Tibial artery (tissue), 4 donors: ENCODE measurements around the gene HNRNPF.
A peak's percentile ranks its signal among the peaks of the same experiment; 100 is the strongest.

Source experiments
- DNase-seq, 2 donors: peaks; one replicate each; pipeline ENCODE4 v3.0.0-alpha.2; 2019
- H3K27ac ChIP-seq, 2 donors: fragments of 200-600 bp; sonication (generic) in 1 of 2; 1 replicate in 1 of 2; 2 replicates in 1 of 2; pipeline ENCODE4 v1.5.1; 2018 to 2019; ENCODE audit warnings: mild to moderate bottlenecking in 1 of 2
- H3K27me3 ChIP-seq, 2 donors: fragments of 200-600 bp; sonication (generic) in 1 of 2; one replicate each; pipeline versions ENCODE4 v1.5.1 to v1.6.0; 2016 to 2019
- H3K36me3 ChIP-seq, 3 donors: fragments of 200-600 bp; sonication (generic) in 2 of 3; one replicate each; pipeline ENCODE4 v1.5.1; 2016 to 2019; ENCODE audit warnings: mild to moderate bottlenecking in 2 of 3
- H3K4me1 ChIP-seq, 4 donors: fragments of 200-600 bp; sonication (generic) in 2 of 4; 1 replicate in 3 of 4; 2 replicates in 1 of 4; pipeline ENCODE4 v1.5.1; 2016 to 2019
- H3K4me3 ChIP-seq, 2 donors: fragments of 200-600 bp; sonication (generic) in 1 of 2; 1 replicate in 1 of 2; 2 replicates in 1 of 2; pipeline ENCODE4 v1.5.1; 2018 to 2019; ENCODE audit warnings: mild to moderate bottlenecking in 2 of 2
- H3K9me3 ChIP-seq, 3 donors: fragments of 200-600 bp; sonication (generic) in 1 of 3; one replicate each; pipeline ENCODE4 v1.5.1; 2016 to 2019
- intact Hi-C: fragments of 100-400 bp; cut with DNase I; formaldehyde crosslinking; loops from one replicate; pipeline ENCODE4 v1.15.0; 2023; ENCODE audit warnings: low total_unique reads
- TF ChIP-seq, protein P1 (sequence below), 2 experiments: fragments of 200-600 bp in 1 of 2; fragments of 450-650 bp in 1 of 2; IDR thresholded peaks; one replicate each; pipeline ENCODE4 v1.5.1; 2017 to 2019; ENCODE audit warnings: antibody characterized with exemption in 2 of 2, mild to moderate bottlenecking in 1 of 2, moderate library complexity in 1 of 2

The HNRNPF gene

DNA sequence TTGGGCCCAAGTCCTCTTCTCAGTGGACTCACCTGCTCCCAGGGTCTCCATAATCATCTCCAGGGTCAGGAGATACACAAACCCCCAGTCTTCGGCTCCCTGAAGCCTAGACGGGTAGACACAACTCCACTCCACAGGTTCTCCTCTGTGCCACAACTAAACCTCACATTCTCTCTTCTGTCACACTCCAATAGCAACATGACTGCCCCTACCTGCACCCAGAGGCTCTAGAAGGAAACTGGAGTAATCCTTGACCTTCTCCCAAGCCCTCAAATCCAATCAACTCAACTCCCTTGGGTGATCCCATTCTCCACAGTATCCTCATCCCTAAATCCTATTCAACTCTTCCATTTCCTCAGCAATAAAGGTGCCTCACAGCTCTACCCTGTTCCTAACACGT, 16.2 kb downstream of the HNRNPF start:
- peaks cover 0 to 32% (median 18%) of the 10 kb centered on the region in 4 donors for H3K4me1 ChIP-seq
- H3K27ac ChIP-seq, result no peak overlapping the region

DNA sequence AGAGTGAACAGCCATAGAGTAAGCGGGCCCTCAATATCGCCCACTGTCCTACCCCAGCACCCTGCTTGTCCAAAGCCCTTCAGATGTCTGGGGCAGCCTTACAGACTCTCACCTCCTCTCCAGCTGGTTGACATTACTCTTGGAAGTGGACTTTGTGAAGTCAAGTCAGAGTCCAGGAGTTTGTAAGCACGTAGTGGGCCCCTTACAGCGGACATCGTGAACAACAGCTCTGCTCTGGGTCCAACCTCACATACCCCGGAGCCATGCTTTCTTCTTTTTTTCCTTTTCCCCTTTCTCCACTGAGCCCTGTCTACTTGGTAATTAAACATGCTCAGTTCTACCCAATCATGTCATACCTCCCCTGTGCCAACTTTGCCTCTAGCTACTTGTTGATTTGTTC, 17.5 kb downstream of the HNRNPF start:
- Histone ChIP-seq H3K27me3 (no peaks in the 10 kb centered on the region), H3K9me3 (no peaks in the 10 kb centered on the region), H3K27ac (no peak overlapping the region), H3K4me3 (no peak overlapping the region), H3K4me1 (peaks cover 0 to 28% (median 16%) of the 10 kb centered on the region in 4 donors), H3K36me3 (peaks cover 66 to 88% (median 72%) of the 10 kb centered on the region in 3 donors)
- TF ChIP-seq, protein P1, sequence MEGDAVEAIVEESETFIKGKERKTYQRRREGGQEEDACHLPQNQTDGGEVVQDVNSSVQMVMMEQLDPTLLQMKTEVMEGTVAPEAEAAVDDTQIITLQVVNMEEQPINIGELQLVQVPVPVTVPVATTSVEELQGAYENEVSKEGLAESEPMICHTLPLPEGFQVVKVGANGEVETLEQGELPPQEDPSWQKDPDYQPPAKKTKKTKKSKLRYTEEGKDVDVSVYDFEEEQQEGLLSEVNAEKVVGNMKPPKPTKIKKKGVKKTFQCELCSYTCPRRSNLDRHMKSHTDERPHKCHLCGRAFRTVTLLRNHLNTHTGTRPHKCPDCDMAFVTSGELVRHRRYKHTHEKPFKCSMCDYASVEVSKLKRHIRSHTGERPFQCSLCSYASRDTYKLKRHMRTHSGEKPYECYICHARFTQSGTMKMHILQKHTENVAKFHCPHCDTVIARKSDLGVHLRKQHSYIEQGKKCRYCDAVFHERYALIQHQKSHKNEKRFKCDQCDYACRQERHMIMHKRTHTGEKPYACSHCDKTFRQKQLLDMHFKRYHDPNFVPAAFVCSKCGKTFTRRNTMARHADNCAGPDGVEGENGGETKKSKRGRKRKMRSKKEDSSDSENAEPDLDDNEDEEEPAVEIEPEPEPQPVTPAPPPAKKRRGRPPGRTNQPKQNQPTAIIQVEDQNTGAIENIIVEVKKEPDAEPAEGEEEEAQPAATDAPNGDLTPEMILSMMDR (IDR thresholded peaks at IDR 0.05), result no peak
- DNase-seq, result no peak
- intact Hi-C loops, result no loop called here

More for the DNA sequence above, 16.2 kb downstream of the HNRNPF start:
- Histone ChIP-seq H3K9me3 (no peaks in the 10 kb centered on the region), H3K4me3 (no peak overlapping the region), H3K36me3 (peaks cover 54 to 75% (median 60%) of the 10 kb centered on the region in 3 donors), H3K27me3 (no peaks in the 10 kb centered on the region)
- TF ChIP-seq, protein P1 (IDR thresholded peaks at IDR 0.05), result no peak
- intact Hi-C loops, result no loop called here
- DNase-seq, result peak in 1 of 2 donors; percentile 19

DNA sequence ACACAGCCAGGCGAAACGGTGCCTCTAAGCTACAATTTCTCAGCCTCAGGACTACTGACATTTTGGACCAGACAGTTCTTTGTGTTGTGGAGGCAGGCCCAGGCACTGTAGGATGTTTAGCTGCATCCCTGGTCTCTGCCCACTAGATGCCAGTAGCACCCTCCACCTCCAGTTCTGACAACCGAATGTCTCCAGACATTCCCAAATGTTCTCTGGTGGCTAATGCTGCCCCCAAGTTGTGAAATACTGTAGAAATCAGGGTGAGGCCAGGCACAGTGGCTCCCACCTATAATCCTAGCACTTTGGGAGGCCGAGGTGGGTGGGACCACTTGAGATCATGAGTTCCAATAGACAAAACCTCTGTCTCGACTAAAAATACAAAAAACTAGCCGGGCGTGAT, 18.2 kb downstream of the HNRNPF start:
- no peak overlapping the region for H3K4me3 ChIP-seq
- intact Hi-C loops, result no loop called here
- no peaks in the 10 kb centered on the region for H3K9me3 ChIP-seq
- peaks cover 0 to 23% (median 11%) of the 10 kb centered on the region in 4 donors for H3K4me1 ChIP-seq
- no peak for DNase-seq
- H3K27ac ChIP-seq, result peak overlapping the region in 1 of 2 donors; percentile 22
- H3K36me3 ChIP-seq, result peaks cover 72 to 94% (median 75%) of the 10 kb centered on the region in 3 donors
- TF ChIP-seq, protein P1 (IDR thresholded peaks at IDR 0.05), result peak; percentile 39 to 48
- H3K27me3 ChIP-seq, result no peaks in the 10 kb centered on the region

DNA sequence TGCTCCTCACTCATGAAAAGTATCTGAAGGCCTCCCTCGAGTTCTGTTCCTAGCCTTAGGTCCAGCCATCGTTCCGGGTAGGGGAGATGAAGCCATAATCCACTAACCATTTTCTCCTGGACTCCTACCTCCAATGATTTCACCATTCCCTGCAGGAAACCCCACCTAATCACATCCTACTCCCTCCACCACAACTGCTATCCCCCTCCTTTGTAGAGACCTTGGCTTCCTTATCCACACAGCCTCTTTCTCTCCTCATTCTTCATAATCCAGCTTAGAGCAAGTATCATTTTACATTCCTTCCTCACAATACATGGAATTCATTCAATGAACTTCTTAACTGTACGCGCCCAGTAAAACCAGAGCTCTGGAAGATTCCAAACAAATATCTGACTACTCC, 18.7 kb downstream of the HNRNPF start:
- Histone ChIP-seq H3K27ac (no peak overlapping the region), H3K27me3 (no peaks in the 10 kb centered on the region), H3K4me3 (no peak overlapping the region), H3K9me3 (no peaks in the 10 kb centered on the region), H3K4me1 (peaks cover 0 to 18% (median 7%) of the 10 kb centered on the region in 4 donors), H3K36me3 (peaks cover 72 to 98% (median 78%) of the 10 kb centered on the region in 3 donors)
- no peak for DNase-seq
- intact Hi-C loops, result no loop called here
- TF ChIP-seq, protein P1 (IDR thresholded peaks at IDR 0.05), result no peak

DNA sequence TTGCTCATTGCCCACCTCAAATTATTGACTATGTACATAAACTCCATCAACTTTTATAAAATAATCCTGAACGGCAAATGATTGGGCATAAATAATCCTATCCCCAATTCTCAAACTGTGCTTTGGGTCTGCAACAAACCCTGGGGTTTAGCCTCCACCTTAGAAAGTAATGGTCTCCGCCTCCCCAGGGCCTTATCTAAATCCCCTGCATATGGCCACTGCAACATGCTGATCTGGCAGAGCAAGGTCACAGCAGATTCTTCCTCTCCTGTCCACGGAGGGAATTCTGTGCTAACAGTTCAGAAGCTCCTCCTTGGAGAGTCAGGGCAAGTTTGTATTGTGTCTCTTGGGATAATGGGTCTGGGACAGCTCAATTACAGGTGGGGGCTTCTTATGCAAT, 19.1 kb downstream of the HNRNPF start:
- intact Hi-C loops, result no loop called here
- H3K4me3 ChIP-seq, result no peak overlapping the region
- H3K9me3 ChIP-seq, result no peaks in the 10 kb centered on the region
- H3K36me3 ChIP-seq, result peaks cover 72 to 95% (median 82%) of the 10 kb centered on the region in 3 donors
- H3K27ac ChIP-seq, result no peak overlapping the region
- TF ChIP-seq, protein P1 (IDR thresholded peaks at IDR 0.05), result no peak
- no peaks in the 10 kb centered on the region for H3K27me3 ChIP-seq
- peaks cover 0 to 14% (median 3%) of the 10 kb centered on the region in 4 donors for H3K4me1 ChIP-seq
- DNase-seq, result no peak

DNA sequence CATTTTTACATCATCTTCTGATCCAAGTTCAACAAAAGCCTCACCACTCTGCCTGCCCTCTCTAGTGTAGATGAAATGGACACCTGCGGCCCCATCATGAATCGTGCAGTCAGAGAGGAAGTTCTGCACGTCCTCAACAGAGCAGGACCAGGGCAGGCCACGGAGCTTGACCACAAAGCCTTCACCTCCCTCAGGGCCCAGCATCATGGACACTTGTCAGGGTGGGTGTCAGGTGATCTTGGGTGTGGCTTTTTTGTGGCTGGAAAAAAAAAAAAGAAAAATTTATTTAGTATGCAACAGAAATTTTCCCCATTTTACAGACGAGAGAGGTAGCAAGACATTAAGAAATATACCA, 21.3 kb downstream of the HNRNPF start:
- TF ChIP-seq, protein P1 (IDR thresholded peaks at IDR 0.05), result no peak
- intact Hi-C loops, result no loop called here
- Histone ChIP-seq H3K36me3 (peaks cover 57 to 80% (median 66%) of the 10 kb centered on the region in 3 donors), H3K27me3 (no peaks in the 10 kb centered on the region), H3K4me3 (no peak overlapping the region), H3K27ac (no peak overlapping the region), H3K4me1 (peaks cover 0 to 6% (median 0%) of the 10 kb centered on the region in 4 donors), H3K9me3 (no peaks in the 10 kb centered on the region)
- peak in 1 of 2 donors; percentile 25 for DNase-seq
